Measurements from ENCODE around the gene P3H2. TPM values are rescaled to one million over a fixed set of nuclear protein-coding genes. Genes with fewer than 3 reads are reported as not detected.

Gene P3H2
- total RNA-seq, 4 donors from 2014 or later: 0.24 to 4.0 (median 0.90) TPM

- ATAC-seq (peak in 1 of 2 donors; percentile 51), DNase-seq (no peak)
- Histone ChIP-seq H3K27ac (peak overlapping the region in 1 of 4 donors; percentile 36), H3K27me3 (no peaks in the 10 kb centered on the region), H3K36me3 (no peaks in the 10 kb centered on the region), H3K4me3 (peak overlapping the region; percentile 6 to 52 (median 27)), H3K4me1 (no peaks in the 10 kb centered on the region), H3K9me3 (no peaks in the 10 kb centered on the region)
- TF ChIP-seq, protein P1, sequence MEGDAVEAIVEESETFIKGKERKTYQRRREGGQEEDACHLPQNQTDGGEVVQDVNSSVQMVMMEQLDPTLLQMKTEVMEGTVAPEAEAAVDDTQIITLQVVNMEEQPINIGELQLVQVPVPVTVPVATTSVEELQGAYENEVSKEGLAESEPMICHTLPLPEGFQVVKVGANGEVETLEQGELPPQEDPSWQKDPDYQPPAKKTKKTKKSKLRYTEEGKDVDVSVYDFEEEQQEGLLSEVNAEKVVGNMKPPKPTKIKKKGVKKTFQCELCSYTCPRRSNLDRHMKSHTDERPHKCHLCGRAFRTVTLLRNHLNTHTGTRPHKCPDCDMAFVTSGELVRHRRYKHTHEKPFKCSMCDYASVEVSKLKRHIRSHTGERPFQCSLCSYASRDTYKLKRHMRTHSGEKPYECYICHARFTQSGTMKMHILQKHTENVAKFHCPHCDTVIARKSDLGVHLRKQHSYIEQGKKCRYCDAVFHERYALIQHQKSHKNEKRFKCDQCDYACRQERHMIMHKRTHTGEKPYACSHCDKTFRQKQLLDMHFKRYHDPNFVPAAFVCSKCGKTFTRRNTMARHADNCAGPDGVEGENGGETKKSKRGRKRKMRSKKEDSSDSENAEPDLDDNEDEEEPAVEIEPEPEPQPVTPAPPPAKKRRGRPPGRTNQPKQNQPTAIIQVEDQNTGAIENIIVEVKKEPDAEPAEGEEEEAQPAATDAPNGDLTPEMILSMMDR (IDR thresholded peaks at IDR 0.05 in 4 of 5, conservative IDR thresholded peaks at IDR 0.05 in 1 of 5): no peak
- TF ChIP-seq POLR2A (IDR thresholded peaks at IDR 0.05): no peak
- in situ Hi-C loops (cut with MboI; ENCODE audit: low sequenced_read_pairs in 4 of 4) (no loop called here), intact Hi-C loops (cut with DNase I; ENCODE audit: low total_unique reads) (no loop called here)
These were observed 19.2 kb downstream of the P3H2 start for GRCh38 chr3:190101320-190102011.

GRCh38 chr3:190099099-190099498 is 21.6 kb downstream of the P3H2 start:
- Histone ChIP-seq H3K4me3 (no peak overlapping the region), H3K9me3 (no peaks in the 10 kb centered on the region), H3K27ac (no peak overlapping the region), H3K36me3 (no peaks in the 10 kb centered on the region), H3K4me1 (no peaks in the 10 kb centered on the region), H3K27me3 (no peaks in the 10 kb centered on the region)
- in situ Hi-C loops (cut with MboI; ENCODE audit: low sequenced_read_pairs in 4 of 4): no loop called here
- ATAC-seq: no peak
- intact Hi-C loops (cut with DNase I; ENCODE audit: low total_unique reads): no loop called here
- DNase-seq: no peak
- TF ChIP-seq POLR2A (IDR thresholded peaks at IDR 0.05): no peak
- TF ChIP-seq, protein P1 (IDR thresholded peaks at IDR 0.05 in 4 of 5, conservative IDR thresholded peaks at IDR 0.05 in 1 of 5): no peak

DNA sequence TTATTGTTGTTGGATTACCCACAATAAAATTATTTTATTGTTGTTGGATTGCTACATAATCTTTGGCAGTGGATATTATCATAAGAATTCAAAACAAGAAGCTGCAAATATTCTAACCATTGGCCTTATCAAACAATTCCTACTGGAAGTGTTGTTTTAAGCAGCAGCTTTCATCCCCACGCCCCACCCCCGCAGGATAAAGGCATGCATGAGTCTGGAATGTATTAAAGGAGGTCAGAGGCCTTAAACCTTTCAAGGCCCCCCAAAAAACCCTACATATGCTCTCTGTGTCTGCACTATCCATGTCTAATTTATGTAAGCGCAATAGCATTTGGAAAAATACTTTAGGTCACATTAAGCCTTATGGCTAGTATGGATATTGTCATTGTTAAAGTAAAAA is 23.1 kb downstream of the P3H2 start:
- H3K4me1 ChIP-seq: no peaks in the 10 kb centered on the region
- no peaks in the 10 kb centered on the region for H3K36me3 ChIP-seq
- in situ Hi-C loops (cut with MboI; ENCODE audit: low sequenced_read_pairs in 4 of 4) (no loop called here), intact Hi-C loops (cut with DNase I; ENCODE audit: low total_unique reads) (no loop called here)
- no peaks in the 10 kb centered on the region for H3K9me3 ChIP-seq
- no peak for DNase-seq
- TF ChIP-seq, protein P1 (IDR thresholded peaks at IDR 0.05 in 4 of 5, conservative IDR thresholded peaks at IDR 0.05 in 1 of 5): no peak
- TF ChIP-seq POLR2A (IDR thresholded peaks at IDR 0.05): no peak
- no peaks in the 10 kb centered on the region for H3K27me3 ChIP-seq
- H3K27ac ChIP-seq: no peak overlapping the region
- ATAC-seq: no peak
- no peak overlapping the region for H3K4me3 ChIP-seq

- Histone ChIP-seq H3K9me3 (no peaks in the 10 kb centered on the region), H3K4me3 (no peak overlapping the region), H3K27ac (no peak overlapping the region), H3K36me3 (no peaks in the 10 kb centered on the region), H3K4me1 (no peaks in the 10 kb centered on the region), H3K27me3 (no peaks in the 10 kb centered on the region)
- ATAC-seq (no peak), DNase-seq (no peak)
- in situ Hi-C loops (cut with MboI; ENCODE audit: low sequenced_read_pairs in 4 of 4) (no loop called here), intact Hi-C loops (cut with DNase I; ENCODE audit: low total_unique reads) (no loop called here)
- TF ChIP-seq POLR2A (IDR thresholded peaks at IDR 0.05): no peak
- TF ChIP-seq, protein P1 (IDR thresholded peaks at IDR 0.05 in 4 of 5, conservative IDR thresholded peaks at IDR 0.05 in 1 of 5): no peak
These were observed 23.7 kb downstream of the P3H2 start for GRCh38 chr3:190097025-190097424.

GRCh38 chr3:190096345-190096744 is 24.4 kb downstream of the P3H2 start:
- in situ Hi-C loops (cut with MboI; ENCODE audit: low sequenced_read_pairs in 4 of 4) (no loop called here), intact Hi-C loops (cut with DNase I; ENCODE audit: low total_unique reads) (no loop called here)
- no peak for TF ChIP-seq POLR2A (IDR thresholded peaks at IDR 0.05)
- TF ChIP-seq, protein P1 (IDR thresholded peaks at IDR 0.05 in 4 of 5, conservative IDR thresholded peaks at IDR 0.05 in 1 of 5): no peak
- no peak for DNase-seq
- Histone ChIP-seq H3K4me1 (no peaks in the 10 kb centered on the region), H3K27ac (no peak overlapping the region), H3K4me3 (no peak overlapping the region), H3K36me3 (no peaks in the 10 kb centered on the region), H3K27me3 (no peaks in the 10 kb centered on the region), H3K9me3 (no peaks in the 10 kb centered on the region)
- ATAC-seq: no peak

Measured in gastrocnemius medialis (tissue), 4 donors.